Prostate gland (tissue), 2 donors: Measurements from ENCODE around the gene PAFAH2.

ENCODE experiments used
- POLR2A ChIP-seq: fragments of 450-650 bp; IDR thresholded peaks from one replicate; pipeline ENCODE4 v1.6.1; 2016; ENCODE audit warnings: antibody characterized with exemption, mild to moderate bottlenecking
- POLR2AphosphoS5 ChIP-seq: sonication (generic); formaldehyde crosslinking; IDR thresholded peaks from one replicate; pipeline ENCODE4 v1.6.1; 2017; ENCODE audit warnings: antibody characterized with exemption
- TF ChIP-seq, protein P1 (sequence below), 4 experiments: fragments of 200-600 bp in 2 of 4; fragments of 450-650 bp in 2 of 4; sonication (generic) in 2 of 4; IDR thresholded peaks; 1 replicate in 3 of 4; 2 replicates in 1 of 4; pipeline ENCODE4 v1.5.1; 2016 to 2019; ENCODE audit warnings: antibody characterized with exemption in 4 of 4, mild to moderate bottlenecking in 2 of 4, moderate library complexity in 2 of 4

GRCh38 chr1:26020330-26020768 lies 22.5 kb upstream of the PAFAH2 start:
- TF ChIP-seq, protein P1, sequence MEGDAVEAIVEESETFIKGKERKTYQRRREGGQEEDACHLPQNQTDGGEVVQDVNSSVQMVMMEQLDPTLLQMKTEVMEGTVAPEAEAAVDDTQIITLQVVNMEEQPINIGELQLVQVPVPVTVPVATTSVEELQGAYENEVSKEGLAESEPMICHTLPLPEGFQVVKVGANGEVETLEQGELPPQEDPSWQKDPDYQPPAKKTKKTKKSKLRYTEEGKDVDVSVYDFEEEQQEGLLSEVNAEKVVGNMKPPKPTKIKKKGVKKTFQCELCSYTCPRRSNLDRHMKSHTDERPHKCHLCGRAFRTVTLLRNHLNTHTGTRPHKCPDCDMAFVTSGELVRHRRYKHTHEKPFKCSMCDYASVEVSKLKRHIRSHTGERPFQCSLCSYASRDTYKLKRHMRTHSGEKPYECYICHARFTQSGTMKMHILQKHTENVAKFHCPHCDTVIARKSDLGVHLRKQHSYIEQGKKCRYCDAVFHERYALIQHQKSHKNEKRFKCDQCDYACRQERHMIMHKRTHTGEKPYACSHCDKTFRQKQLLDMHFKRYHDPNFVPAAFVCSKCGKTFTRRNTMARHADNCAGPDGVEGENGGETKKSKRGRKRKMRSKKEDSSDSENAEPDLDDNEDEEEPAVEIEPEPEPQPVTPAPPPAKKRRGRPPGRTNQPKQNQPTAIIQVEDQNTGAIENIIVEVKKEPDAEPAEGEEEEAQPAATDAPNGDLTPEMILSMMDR (IDR thresholded peaks at IDR 0.05), result no peak
- TF ChIP-seq POLR2A, result no peak
- no peak for TF ChIP-seq POLR2AphosphoS5
